Stomach smooth muscle (tissue), 2 donors: ENCODE data around the gene GNPDA1.

Source experiments
- H3K27ac ChIP-seq: one replicate; pipeline ENCODE4 v1.7.0; 2013; ENCODE audit warnings: mild to moderate bottlenecking, low read length, inconsistent platforms
- H3K27me3 ChIP-seq, 2 donors: one replicate each; pipeline ENCODE4 v1.7.0; 2013; ENCODE audit warnings: low read length in 2 of 2; ENCODE audit not compliant: insufficient read depth in 2 of 2, control insufficient read depth in 1 of 2
- H3K36me3 ChIP-seq, 2 donors: one replicate each; pipeline ENCODE4 v1.7.0; 2013; ENCODE audit warnings: low read length in 2 of 2; ENCODE audit not compliant: control insufficient read depth in 2 of 2, insufficient read depth in 2 of 2
- H3K4me1 ChIP-seq: one replicate; pipeline ENCODE4 v1.7.0; 2013; ENCODE audit warnings: low read length; ENCODE audit not compliant: control insufficient read depth, insufficient read depth
- H3K4me3 ChIP-seq, 2 donors: one replicate each; pipeline ENCODE4 v1.7.0; 2013; ENCODE audit warnings: low read length in 2 of 2
- H3K9ac ChIP-seq, 2 donors: one replicate each; pipeline ENCODE4 v1.7.0; 2013; ENCODE audit warnings: low read length in 2 of 2, mild to moderate bottlenecking in 1 of 2
- H3K9me3 ChIP-seq, 2 donors: one replicate each; pipeline ENCODE4 v1.7.0; 2013; ENCODE audit warnings: low read length in 2 of 2; ENCODE audit not compliant: control insufficient read depth in 2 of 2
- donor health status: healthy.
- donor health status: Pancreatic carcinoma.

The GNPDA1 gene

DNA sequence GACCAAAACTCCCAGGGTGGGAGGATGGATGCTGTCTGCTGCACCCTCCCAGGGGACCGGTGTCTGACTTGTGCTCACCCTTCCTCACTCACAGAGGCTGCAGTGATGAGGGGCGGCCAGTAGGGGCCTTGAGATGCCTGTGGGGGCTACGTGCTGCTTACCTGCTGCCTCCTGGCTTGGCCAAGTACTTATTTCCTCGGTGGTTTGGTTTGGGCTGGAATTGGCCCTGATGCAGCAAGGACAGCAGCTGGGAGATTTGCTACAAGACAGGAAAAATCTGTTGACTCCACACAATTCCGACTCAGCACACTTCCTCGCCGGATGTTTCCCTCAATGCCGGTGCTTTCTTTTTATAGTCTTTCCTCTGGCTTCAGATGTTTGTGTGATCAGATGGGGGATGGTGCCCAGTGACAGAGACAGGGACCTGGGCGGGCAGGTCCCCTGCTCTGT is 61.5 kb downstream of the GNPDA1 start:
- Histone ChIP-seq H3K9me3 (no peaks in the 10 kb centered on the region), H3K4me1 (no peaks in the 10 kb centered on the region), H3K4me3 (no peak overlapping the region), H3K27ac (no peak overlapping the region), H3K27me3 (peaks cover 0 to 2% of the 10 kb centered on the region in 2 donors), H3K9ac (no peak overlapping the region), H3K36me3 (no peaks in the 10 kb centered on the region)
